Activated CD8-positive, alpha-beta T cell treated with anti-CD3 and anti-CD28 coated beads for 36 hours (primary cell): Measurements from ENCODE around the gene DYRK1A. TPM values are rescaled to one million over a fixed set of nuclear protein-coding genes. Genes with fewer than 3 reads are reported as not detected.
A peak's percentile ranks its signal among the peaks of the same experiment; 100 is the strongest.

ENCODE experiments used
- ATAC-seq: fragments of 200-7000 bp; cut with Tn5 transposase; one replicate; pipeline ENCODE4 v1.10.0; 2021; ENCODE audit warnings: mild to moderate bottlenecking, moderate library complexity
- CTCF ChIA-PET: fragments of 350-600 bp; sonication (Branson Sonifier 250); formaldehyde crosslinking; loops from one replicate; lab custom pipeline; 2021; ENCODE audit warnings: antibody characterized with exemption; lab: Charles Lee
- POLR2A ChIA-PET: fragments of 350-600 bp; sonication (Branson Sonifier 250); formaldehyde crosslinking; loops from one replicate; lab custom pipeline; 2021; ENCODE audit warnings: antibody characterized with exemption; lab: Charles Lee
- DNase-seq: peaks from one replicate; pipeline ENCODE4 v3.0.0-alpha.2; 2020
- H3K27ac Mint-ChIP-seq: one replicate; pipeline ENCODE4 v1.8.0; 2021; ENCODE audit warnings: mild to moderate bottlenecking, mixed read lengths
- H3K27me3 Mint-ChIP-seq: one replicate; pipeline ENCODE4 v1.8.0; 2021; ENCODE audit warnings: mixed read lengths
- H3K36me3 Mint-ChIP-seq: one replicate; pipeline ENCODE4 v1.8.0; 2021; ENCODE audit warnings: low read depth, mixed read lengths
- H3K4me1 Mint-ChIP-seq: one replicate; pipeline ENCODE4 v1.8.0; 2021; ENCODE audit warnings: low read depth, mixed read lengths
- H3K4me3 Mint-ChIP-seq: one replicate; pipeline ENCODE4 v1.8.0; 2021; ENCODE audit warnings: mild to moderate bottlenecking, moderate library complexity, mixed read lengths
- H3K9me3 Mint-ChIP-seq: one replicate; pipeline ENCODE4 v1.8.0; 2021; ENCODE audit warnings: mixed read lengths
- CTCF ChIP-seq: fragments of 200-600 bp; IDR thresholded peaks from one replicate; pipeline ENCODE4 v1.8.0; 2022; ENCODE audit warnings: antibody characterized with exemption, mild to moderate bottlenecking
- intact Hi-C: fragments of 100-400 bp; cut with micrococcal nuclease; formaldehyde crosslinking; loops from one replicate; pipeline ENCODE4 v1.10.0; 2022
- total RNA-seq, 2 experiments: library from RNA; stranded (reverse); gene quantifications; one replicate each; pipeline ENCODE4 v1.2.3, GENCODE V29; 2021

DYRK1A gene
- total RNA-seq, 2 experiments from 2014 or later = 57.5 to 58.7 TPM

- intact Hi-C loops = no loop called here
- POLR2A ChIA-PET = interaction anchor here (0.8 to 1.8 kb wide), 4 partner anchors 10 to 150 kb away, joined by 3 to 4 read pairs (median 3); no protein-coding TSS in a partner anchor
- Mint-ChIP-seq H3K27ac (no peak overlapping the region), H3K9me3 (no peaks in the 10 kb centered on the region), H3K27me3 (no peaks in the 10 kb centered on the region), H3K4me1 (peaks cover 87% of the 10 kb centered on the region), H3K36me3 (peaks cover 19% of the 10 kb centered on the region), H3K4me3 (no peak overlapping the region)
- ATAC-seq (no peak), DNase-seq (no peak)
- CTCF ChIA-PET = interaction anchor here (0.8 to 2.8 kb wide), 4 partner anchors 9 to 187 kb away, joined by 3 to 8 read pairs (median 4); no protein-coding TSS in a partner anchor
- TF ChIP-seq CTCF = no peak
Observed at GRCh38 chr21:37416914-37417313, 50.3 kb downstream of the DYRK1A start.

GRCh38 chr21:37419228-37419906, 52.8 kb downstream of the DYRK1A start:
- no peak for TF ChIP-seq CTCF

GRCh38 chr21:37421306-37421705, 54.7 kb downstream of the DYRK1A start:
- TF ChIP-seq CTCF = no peak
- no peak for ATAC-seq
- no peak for DNase-seq
- no peaks in the 10 kb centered on the region for H3K27me3 Mint-ChIP-seq
- H3K4me3 Mint-ChIP-seq = no peak overlapping the region
- ChIA-PET POLR2A (interaction anchor here (0.6 kb wide), 1 partner anchor 47 kb away, joined by 3 read pairs; no protein-coding TSS in a partner anchor), CTCF (no interaction called here)
- H3K36me3 Mint-ChIP-seq = peaks cover 36% of the 10 kb centered on the region
- peaks cover 1% of the 10 kb centered on the region for H3K9me3 Mint-ChIP-seq
- intact Hi-C loops = no loop called here
- H3K27ac Mint-ChIP-seq = no peak overlapping the region
- peaks cover 65% of the 10 kb centered on the region for H3K4me1 Mint-ChIP-seq

More at GRCh38 chr21:37419228-37419906, 52.8 kb downstream of the DYRK1A start:
- ChIA-PET POLR2A (no interaction called here), CTCF (interaction anchor here (1.1 to 1.3 kb wide), 2 partner anchors 12 to 44 kb away, joined by 4 to 5 read pairs; no protein-coding TSS in a partner anchor)
- H3K9me3 Mint-ChIP-seq = no peaks in the 10 kb centered on the region
- H3K36me3 Mint-ChIP-seq = peaks cover 30% of the 10 kb centered on the region
- peak overlapping the region; percentile 69 for H3K27ac Mint-ChIP-seq
- ATAC-seq (no peak), DNase-seq (no peak)
- intact Hi-C loops = no loop called here
- H3K27me3 Mint-ChIP-seq = no peaks in the 10 kb centered on the region
- H3K4me1 Mint-ChIP-seq = peaks cover 78% of the 10 kb centered on the region
- H3K4me3 Mint-ChIP-seq = no peak overlapping the region

- Mint-ChIP-seq H3K9me3 (peaks cover 1% of the 10 kb centered on the region), H3K4me1 (peaks cover 62% of the 10 kb centered on the region), H3K4me3 (no peak overlapping the region), H3K27me3 (no peaks in the 10 kb centered on the region), H3K27ac (no peak overlapping the region), H3K36me3 (peaks cover 37% of the 10 kb centered on the region)
- CTCF ChIA-PET = interaction anchor here (1.2 kb wide), 1 partner anchor 12 kb away, joined by 3 read pairs; no protein-coding TSS in a partner anchor
- no peak for TF ChIP-seq CTCF
- intact Hi-C loops = no loop called here
- POLR2A ChIA-PET = no interaction called here
- ATAC-seq (no peak), DNase-seq (no peak)
Observed at GRCh38 chr21:37422382-37422781, 55.8 kb downstream of the DYRK1A start.

- ChIA-PET CTCF (interaction anchor here (1.2 kb wide), 1 partner anchor 11 kb away, joined by 3 read pairs; no protein-coding TSS in a partner anchor), POLR2A (interaction anchor here (1.1 kb wide), 1 partner anchor 51 kb away, joined by 3 read pairs; no protein-coding TSS in a partner anchor)
- peaks cover 38% of the 10 kb centered on the region for H3K36me3 Mint-ChIP-seq
- H3K9me3 Mint-ChIP-seq = peaks cover 1% of the 10 kb centered on the region
- no peaks in the 10 kb centered on the region for H3K27me3 Mint-ChIP-seq
- intact Hi-C loops = no loop called here
- H3K4me1 Mint-ChIP-seq = peaks cover 57% of the 10 kb centered on the region
- no peak overlapping the region for H3K27ac Mint-ChIP-seq
- ATAC-seq (no peak), DNase-seq (no peak)
- no peak for TF ChIP-seq CTCF
- no peak overlapping the region for H3K4me3 Mint-ChIP-seq
Observed at GRCh38 chr21:37423103-37423502, 56.5 kb downstream of the DYRK1A start.
